LNCAP (cell line): ENCODE measurements around the gene AFF2.

ENCODE experiments used
- CTCF ChIP-seq: fragments of 450-650 bp; IDR thresholded peaks from 2 replicates; pipeline ENCODE4 v1.5.1; 2017; ENCODE audit warnings: mild to moderate bottlenecking

The AFF2 gene

DNA sequence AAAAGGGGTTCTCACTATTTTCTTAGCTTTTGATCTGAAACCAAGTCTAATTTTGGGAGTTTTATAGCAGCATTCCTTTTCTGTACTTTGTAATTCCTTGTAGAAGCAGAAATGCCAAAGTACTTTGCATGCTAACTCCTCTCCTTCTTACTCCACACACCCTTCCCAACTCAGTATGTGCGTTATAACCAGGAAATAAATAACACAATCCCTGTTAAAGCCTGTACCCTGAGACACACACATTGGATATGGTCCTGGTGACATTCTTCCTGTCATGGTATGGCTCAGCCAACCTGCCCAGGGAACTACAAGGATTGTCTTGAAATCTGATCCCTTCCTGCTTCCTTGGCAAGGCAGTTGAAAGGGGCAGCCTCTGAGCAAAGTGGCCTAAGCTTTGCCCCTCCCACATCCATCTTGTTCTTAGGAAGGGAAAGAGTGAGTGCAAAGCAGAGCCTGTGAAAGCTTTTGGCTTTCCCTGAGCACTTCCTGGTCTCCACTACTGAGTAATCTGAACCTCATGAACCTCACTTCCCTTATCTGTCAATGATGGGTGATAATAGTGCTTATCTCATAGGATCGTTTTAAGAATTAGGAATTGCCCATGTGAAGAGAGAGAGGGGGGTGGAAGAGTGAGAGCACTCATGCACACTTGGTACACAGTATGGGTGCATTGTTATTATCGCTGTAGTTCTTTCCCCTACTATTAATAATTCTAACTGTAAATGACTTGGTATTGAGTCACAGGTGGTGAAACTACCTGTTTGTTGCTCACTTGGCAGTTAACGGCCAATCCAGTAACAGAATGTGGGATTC lies 109.3 kb downstream of the AFF2 start:
- TF ChIP-seq CTCF: no peak

GRCh38 chrX:148610328-148610698 lies 109.9 kb downstream of the AFF2 start:
- TF ChIP-seq CTCF: no peak

DNA sequence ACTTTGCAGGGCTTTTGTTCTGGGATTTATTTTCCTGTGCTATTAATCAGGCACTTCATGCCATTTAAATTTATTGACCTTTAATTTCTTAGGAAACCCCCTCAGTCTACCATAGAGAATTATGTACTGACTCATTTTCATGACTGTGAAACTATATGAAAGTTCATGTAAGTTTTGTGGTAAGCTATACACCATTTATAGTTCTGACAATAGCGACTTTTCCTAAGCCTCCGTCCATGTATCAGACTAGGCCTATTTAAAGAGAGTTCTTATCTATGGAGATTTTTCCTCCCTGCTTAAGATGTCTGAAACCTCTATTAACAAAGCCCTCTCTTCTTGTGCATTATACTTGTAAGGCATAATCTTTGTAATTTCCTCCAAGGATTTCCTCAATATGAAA lies 111.6 kb downstream of the AFF2 start:
- no peak for TF ChIP-seq CTCF

DNA sequence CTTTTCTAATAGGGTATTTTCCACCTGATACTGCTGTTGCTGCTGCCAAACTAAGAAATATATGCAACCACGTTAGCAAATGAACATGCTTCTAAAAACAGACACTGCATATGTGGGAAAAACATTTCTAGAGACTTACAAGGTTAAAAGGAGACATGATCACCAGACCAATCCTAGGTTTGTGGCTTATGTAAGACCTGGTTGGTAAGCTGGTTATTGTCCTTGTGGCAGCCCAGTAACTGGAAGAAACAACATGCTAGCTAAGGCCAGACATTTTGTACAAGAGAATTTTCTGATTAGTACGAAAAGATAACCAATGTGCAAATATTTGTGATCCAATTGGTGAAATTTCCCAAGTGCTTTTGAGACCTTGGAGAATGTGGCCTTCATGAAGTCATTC lies 112.0 kb downstream of the AFF2 start:
- no peak for TF ChIP-seq CTCF

- TF ChIP-seq CTCF: no peak
Measured at GRCh38 chrX:148613636-148614035, 113.2 kb downstream of the AFF2 start.

- no peak for TF ChIP-seq CTCF
Measured at GRCh38 chrX:148615491-148615890, 115.1 kb downstream of the AFF2 start.

DNA sequence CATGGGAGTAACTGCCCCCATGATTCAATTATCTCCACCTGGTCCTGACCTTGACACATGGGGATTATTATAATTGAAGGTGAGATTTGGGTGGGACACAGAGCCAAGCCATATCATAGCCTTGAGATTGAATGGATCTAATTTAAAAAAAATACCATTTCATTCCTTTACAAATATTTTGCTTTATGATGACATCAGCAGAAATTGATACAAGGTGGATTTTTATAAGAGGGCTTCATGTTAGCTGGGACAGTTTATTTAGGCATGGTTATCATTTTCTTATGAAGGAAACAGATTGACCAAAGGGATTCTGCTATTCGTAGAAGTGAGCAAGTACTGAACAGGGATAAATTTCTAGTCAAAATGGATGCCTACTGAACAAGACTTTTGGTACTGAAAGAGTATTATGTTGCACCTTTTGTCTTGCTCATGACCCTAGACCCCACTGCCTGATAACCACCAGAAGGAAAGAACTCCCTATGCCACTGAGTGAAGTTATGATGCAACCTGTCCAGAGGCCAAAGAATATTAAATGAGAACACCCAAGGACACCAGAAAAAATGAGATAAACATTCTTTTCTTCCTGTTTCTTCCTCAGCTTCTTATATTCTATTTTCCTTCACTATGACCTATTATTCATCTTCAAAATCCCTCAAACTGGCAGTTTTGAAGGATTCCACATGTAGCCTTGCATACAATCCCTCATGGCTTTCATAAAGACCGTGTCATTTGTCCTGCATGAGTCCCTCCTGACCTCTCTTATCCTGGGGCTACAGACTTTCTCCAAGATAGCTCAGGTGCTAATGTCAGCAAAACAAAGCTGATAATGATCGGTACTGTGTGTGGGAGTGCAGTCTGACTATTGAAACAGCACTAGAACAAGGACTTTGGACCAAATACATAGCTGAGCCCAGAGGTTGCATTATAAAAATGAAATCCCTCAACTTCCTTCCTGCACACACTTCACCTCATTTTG lies 118.3 kb downstream of the AFF2 start:
- TF ChIP-seq CTCF: no peak
